Stimulated activated CD8-positive, alpha-beta memory T cell treated with anti-CD3 and anti-CD28 coated beads, Interleukin-4, amount 100 ng/mL, for 4 hours (primary cell): ENCODE data around the gene IL34.

Experiments used
- DNase-seq, 2 donors: peaks; one replicate each; pipeline ENCODE4 v3.0.0-alpha.2; 2020; ENCODE audit warnings: low read depth in 2 of 2, low spot score in 1 of 2

IL34 gene

GRCh38 chr16:70701036-70701435, 54.7 kb downstream of the IL34 start:
- DNase-seq, result no peak

- no peak for DNase-seq
Measured at GRCh38 chr16:70701596-70701995, 55.2 kb downstream of the IL34 start.

- DNase-seq, result no peak
Measured at GRCh38 chr16:70701998-70702397, 55.6 kb downstream of the IL34 start.

- no peak for DNase-seq
Measured at GRCh38 chr16:70702624-70703023, 56.3 kb downstream of the IL34 start.

GRCh38 chr16:70703041-70703834, 56.9 kb downstream of the IL34 start:
- no peak for DNase-seq

GRCh38 chr16:70703835-70704381, 57.5 kb downstream of the IL34 start:
- no peak for DNase-seq

- DNase-seq, result no peak
Measured at GRCh38 chr16:70704586-70704985, 58.2 kb downstream of the IL34 start.

- DNase-seq, result no peak
Measured at GRCh38 chr16:70705056-70705455, 58.7 kb downstream of the IL34 start.

GRCh38 chr16:70706948-70707465, 60.6 kb downstream of the IL34 start:
- no peak for DNase-seq

- DNase-seq, result no peak
Measured at GRCh38 chr16:70708366-70709246, 62.2 kb downstream of the IL34 start.

- no peak for DNase-seq
Measured at GRCh38 chr16:70709457-70709856, 63.1 kb downstream of the IL34 start.

GRCh38 chr16:70709942-70710341, 63.6 kb downstream of the IL34 start:
- no peak for DNase-seq
